Naive B cell (primary cell): Measurements from ENCODE around the gene AKNA. TPM values are rescaled to one million over a fixed set of nuclear protein-coding genes. Genes with fewer than 3 reads are reported as not detected.
"Not testable (repeated sequence)": the region's sequence is repeated elsewhere in the genome, so short reads cannot be mapped to it uniquely, and the experiment has no call there.

Experiments used
- ATAC-seq, 2 donors: fragments of 150-1000 bp; cut with Tn5 transposase; 2 replicates each; pipeline ENCODE4 v1.10.0; 2021; ENCODE audit warnings: low read depth in 2 of 2, mild to moderate bottlenecking in 2 of 2, moderate library complexity in 2 of 2
- DNase-seq: peaks from one replicate; pipeline ENCODE4 v3.0.0; 2022
- H3K27ac Mint-ChIP-seq, 6 donors: one replicate each; pipeline ENCODE4 v1.8.0; 2020 to 2022; ENCODE audit warnings: mild to moderate bottlenecking in 6 of 6, mixed read lengths in 6 of 6, moderate library complexity in 5 of 6, inconsistent platforms in 2 of 6
- H3K27me3 Mint-ChIP-seq, 3 donors: one replicate each; pipeline ENCODE4 v1.8.0; 2021 to 2022; ENCODE audit warnings: mixed read lengths in 3 of 3, mild to moderate bottlenecking in 1 of 3
- H3K36me3 Mint-ChIP-seq, 2 donors: one replicate each; pipeline ENCODE4 v1.8.0; 2020 to 2022; ENCODE audit warnings: mixed read lengths in 2 of 2, inconsistent platforms in 1 of 2, mild to moderate bottlenecking in 1 of 2
- H3K4me1 Mint-ChIP-seq, 3 donors: one replicate each; pipeline ENCODE4 v1.8.0; 2020 to 2022; ENCODE audit warnings: mixed read lengths in 3 of 3, inconsistent platforms in 1 of 3, mild to moderate bottlenecking in 1 of 3, moderate library complexity in 1 of 3
- H3K4me3 Mint-ChIP-seq, 8 donors: one replicate each; pipeline ENCODE4 v1.8.0; 2020 to 2022; ENCODE audit warnings: mild to moderate bottlenecking in 8 of 8, mixed read lengths in 8 of 8, moderate library complexity in 8 of 8, inconsistent platforms in 2 of 8
- H3K9me3 Mint-ChIP-seq, 7 donors: one replicate each; pipeline ENCODE4 v1.8.0; 2020 to 2022; ENCODE audit warnings: mixed read lengths in 7 of 7, mild to moderate bottlenecking in 5 of 7, inconsistent platforms in 2 of 7, moderate library complexity in 1 of 7
- polyA plus RNA-seq, 6 donors: library from polyadenylated mRNA; unstranded; fragments of 300-500 nt; fragmentation: Illumina TruSeq; gene quantifications; one replicate each; pipeline ENCODE4 v1.2.3, GENCODE V29; 2021; ENCODE audit warnings: low read depth in 6 of 6

Gene AKNA
- polyA plus RNA-seq, 6 donors from 2014 or later: 0.78 to 34.1 (median 13.7) TPM

DNA sequence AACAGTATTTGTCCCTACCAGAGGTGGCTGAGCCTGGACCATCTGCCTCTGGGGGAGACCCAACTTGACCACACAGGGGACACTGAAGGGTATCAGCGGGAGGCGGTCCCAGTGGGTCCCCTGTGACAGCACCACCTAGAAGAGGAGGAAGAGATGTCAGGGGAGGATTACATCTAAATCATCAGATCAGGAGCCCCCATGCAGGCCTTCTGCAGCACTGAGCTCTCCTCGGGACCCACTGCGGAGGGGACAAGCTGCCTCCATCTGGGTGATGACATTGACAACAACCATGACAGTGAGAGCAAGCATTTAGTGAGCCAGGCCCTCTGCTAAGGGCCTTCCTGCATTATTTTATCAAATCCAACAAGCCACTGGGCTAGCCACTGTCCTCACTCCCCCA, 45.8 kb downstream of the AKNA start:
- peak overlapping the region; percentile 22 to 85 (median 73) for H3K27ac Mint-ChIP-seq
- peaks cover 24 to 41% of the 10 kb centered on the region in 2 donors for H3K36me3 Mint-ChIP-seq
- H3K9me3 Mint-ChIP-seq: no peaks in the 10 kb centered on the region
- no peak for DNase-seq
- ATAC-seq: no peak
- H3K4me1 Mint-ChIP-seq: peaks cover 21 to 33% (median 32%) of the 10 kb centered on the region in 3 donors
- no peaks in the 10 kb centered on the region for H3K27me3 Mint-ChIP-seq
- no peak overlapping the region for H3K4me3 Mint-ChIP-seq

DNA sequence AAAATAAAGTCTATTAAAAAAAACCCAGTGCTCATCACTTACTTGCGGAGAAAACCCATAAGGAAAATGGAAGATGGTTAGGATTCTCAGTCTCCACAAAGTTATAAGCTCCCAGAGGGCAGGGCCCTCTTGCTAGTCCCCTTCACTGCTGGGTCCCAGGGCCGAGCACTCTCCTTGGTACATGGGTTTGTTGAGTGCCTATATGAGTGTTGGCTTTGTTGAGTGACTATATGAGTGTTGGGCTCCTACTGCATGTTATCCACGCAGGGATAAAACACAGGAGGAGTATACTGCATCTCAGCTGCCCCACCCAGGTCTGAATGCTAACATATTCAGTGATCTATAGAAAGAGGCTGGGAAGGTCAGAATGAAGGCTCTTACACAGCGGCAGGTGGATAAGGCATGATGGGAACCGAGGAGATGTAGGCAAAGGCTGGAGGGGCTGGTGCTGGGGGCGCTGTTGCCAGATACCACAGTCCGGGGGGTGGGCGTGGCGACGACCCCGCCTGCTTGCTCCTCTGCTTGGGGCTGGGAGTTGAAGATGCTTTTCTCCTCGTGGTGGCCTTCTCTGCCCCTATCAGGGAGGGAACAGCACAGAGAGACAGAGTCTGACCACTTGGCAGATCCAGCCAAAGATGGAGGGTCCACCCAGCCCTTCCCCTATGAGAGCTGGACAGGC, 46.5 kb downstream of the AKNA start:
- Mint-ChIP-seq H3K9me3 (no peaks in the 10 kb centered on the region), H3K27ac (peak overlapping the region in 5 of 6 donors; percentile 69 to 85 (median 73)), H3K27me3 (no peaks in the 10 kb centered on the region), H3K4me1 (peaks cover 21 to 33% (median 32%) of the 10 kb centered on the region in 3 donors), H3K36me3 (peaks cover 24 to 41% of the 10 kb centered on the region in 2 donors), H3K4me3 (peak overlapping the region in 1 of 8 donors; percentile 6)
- ATAC-seq: no peak
- no peak for DNase-seq

GRCh38 chr9:114339130-114339908, 48.5 kb downstream of the AKNA start:
- Mint-ChIP-seq H3K36me3 (peaks cover 23 to 41% of the 10 kb centered on the region in 2 donors), H3K27ac (peak overlapping the region in 5 of 6 donors; percentile 18 to 85 (median 68)), H3K9me3 (no peaks in the 10 kb centered on the region), H3K27me3 (no peaks in the 10 kb centered on the region), H3K4me1 (peaks cover 21 to 49% (median 27%) of the 10 kb centered on the region in 3 donors), H3K4me3 (no peak overlapping the region)
- ATAC-seq: peak; percentile 75 to 83
- peak; percentile 53 for DNase-seq

GRCh38 chr9:114338187-114338586, 49.6 kb downstream of the AKNA start:
- peaks cover 18 to 29% of the 10 kb centered on the region in 2 donors for H3K36me3 Mint-ChIP-seq
- DNase-seq: no peak
- no peak for ATAC-seq
- no peak overlapping the region for H3K27ac Mint-ChIP-seq
- H3K9me3 Mint-ChIP-seq: no peaks in the 10 kb centered on the region
- peak overlapping the region in 1 of 8 donors; percentile 1 for H3K4me3 Mint-ChIP-seq
- peaks cover 21 to 41% (median 21%) of the 10 kb centered on the region in 3 donors for H3K4me1 Mint-ChIP-seq
- H3K27me3 Mint-ChIP-seq: no peaks in the 10 kb centered on the region

- Mint-ChIP-seq H3K36me3 (peaks cover 13 to 24% of the 10 kb centered on the region in 2 donors), H3K27ac (peak overlapping the region in 4 of 6 donors; percentile 19 to 78 (median 32)), H3K4me3 (no peak overlapping the region), H3K4me1 (peaks cover 17 to 36% (median 20%) of the 10 kb centered on the region in 3 donors), H3K9me3 (no peaks in the 10 kb centered on the region), H3K27me3 (no peaks in the 10 kb centered on the region)
- no peak for ATAC-seq
- DNase-seq: no peak
Observed at GRCh38 chr9:114336699-114337395, 50.9 kb downstream of the AKNA start.

DNA sequence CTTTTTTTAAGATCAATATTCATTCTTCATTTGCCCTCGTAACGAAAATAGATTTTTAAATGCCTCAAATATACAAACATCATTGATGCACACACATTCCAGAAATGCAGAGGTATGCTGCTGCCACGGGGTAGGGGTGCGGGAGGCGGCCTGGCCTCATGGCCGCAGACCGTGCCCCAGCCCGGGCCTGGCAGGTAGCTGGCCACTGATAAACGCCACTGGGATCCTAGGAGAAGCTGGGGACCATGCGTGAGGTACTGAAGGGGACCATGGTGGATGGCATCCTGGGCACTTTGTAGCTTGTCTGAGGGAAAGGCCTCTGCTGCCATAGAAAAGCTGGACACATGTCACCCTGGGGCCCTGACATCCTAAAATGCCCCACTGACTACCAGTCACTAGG, 51.6 kb downstream of the AKNA start:
- H3K27me3 Mint-ChIP-seq: no peaks in the 10 kb centered on the region

DNA sequence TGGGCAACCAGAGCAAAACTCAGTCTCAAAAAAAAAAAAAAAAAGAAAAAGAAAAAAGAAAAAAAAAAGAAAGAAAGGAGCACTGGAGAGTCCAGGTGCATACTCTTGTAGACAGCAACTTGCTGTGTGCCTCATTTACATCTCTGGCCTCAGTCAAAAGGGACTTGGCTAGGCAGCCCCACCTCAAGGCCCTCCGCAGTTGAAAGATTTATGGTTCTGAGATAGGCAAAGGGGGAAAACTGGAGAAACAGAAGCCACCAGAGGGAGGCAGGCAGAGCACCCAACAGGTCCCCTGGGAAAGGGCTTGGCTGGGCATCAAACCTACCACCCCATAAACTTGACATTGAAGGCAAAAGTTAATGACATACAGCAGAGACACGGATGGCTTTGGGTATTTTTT, 52.0 kb downstream of the AKNA start:
- H3K9me3 Mint-ChIP-seq: no peaks in the 10 kb centered on the region
- H3K27ac Mint-ChIP-seq: peak overlapping the region in 3 of 6 donors; percentile 21 to 75 (median 50)
- H3K27me3 Mint-ChIP-seq: no peaks in the 10 kb centered on the region
- peaks cover 12 to 28% (median 21%) of the 10 kb centered on the region in 3 donors for H3K4me1 Mint-ChIP-seq
- ATAC-seq (no peak), DNase-seq (no peak)
- peaks cover 5 to 15% of the 10 kb centered on the region in 2 donors for H3K36me3 Mint-ChIP-seq
- no peak overlapping the region for H3K4me3 Mint-ChIP-seq

More for the DNA sequence above, 51.6 kb downstream of the AKNA start:
- Mint-ChIP-seq H3K9me3 (no peaks in the 10 kb centered on the region), H3K27ac (peak overlapping the region in 4 of 6 donors; percentile 21 to 75 (median 32)), H3K36me3 (peaks cover 6 to 17% of the 10 kb centered on the region in 2 donors), H3K4me1 (peaks cover 13 to 29% (median 18%) of the 10 kb centered on the region in 3 donors), H3K4me3 (peak overlapping the region in 1 of 8 donors; percentile 22)
- ATAC-seq: no peak
- DNase-seq: no peak

DNA sequence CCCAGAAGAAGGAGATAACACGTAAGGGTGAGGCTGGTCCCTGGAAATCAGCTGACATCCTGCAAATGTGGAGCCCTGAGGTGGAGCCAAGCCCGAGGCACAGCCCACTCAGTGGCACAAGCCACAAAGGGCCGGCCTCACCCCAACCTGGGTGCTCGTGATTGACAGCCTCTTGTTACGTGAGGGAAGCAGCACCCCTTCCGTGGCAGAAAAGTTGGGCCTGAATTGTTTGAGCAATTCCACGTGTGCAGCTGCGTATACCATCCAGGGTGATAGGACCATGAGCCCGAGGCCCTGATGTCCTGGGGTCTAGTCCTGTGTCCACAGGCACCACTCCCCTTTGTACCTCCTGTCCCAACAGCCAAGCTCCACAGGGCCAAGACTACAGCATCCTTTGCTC, 53.3 kb downstream of the AKNA start:
- ATAC-seq: no peak

GRCh38 chr9:114333718-114334117, 54.1 kb downstream of the AKNA start:
- H3K27me3 Mint-ChIP-seq, DNase-seq, H3K27ac Mint-ChIP-seq, H3K36me3 Mint-ChIP-seq, H3K4me3 Mint-ChIP-seq, ATAC-seq, H3K9me3 Mint-ChIP-seq: not testable (repeated sequence)
- peaks cover 6 to 16% (median 9%) of the 10 kb centered on the region in 3 donors for H3K4me1 Mint-ChIP-seq

More for the DNA sequence above, 53.3 kb downstream of the AKNA start:
- H3K4me1 Mint-ChIP-seq: peaks cover 6 to 24% (median 14%) of the 10 kb centered on the region in 3 donors
- H3K4me3 Mint-ChIP-seq: peak overlapping the region in 1 of 8 donors; percentile 47
- H3K36me3 Mint-ChIP-seq: peaks cover 5 to 8% of the 10 kb centered on the region in 2 donors
- no peaks in the 10 kb centered on the region for H3K27me3 Mint-ChIP-seq
- H3K27ac Mint-ChIP-seq: peak overlapping the region in 3 of 6 donors; percentile 15 to 57 (median 18)
- H3K9me3 Mint-ChIP-seq: no peaks in the 10 kb centered on the region
- no peak for DNase-seq

DNA sequence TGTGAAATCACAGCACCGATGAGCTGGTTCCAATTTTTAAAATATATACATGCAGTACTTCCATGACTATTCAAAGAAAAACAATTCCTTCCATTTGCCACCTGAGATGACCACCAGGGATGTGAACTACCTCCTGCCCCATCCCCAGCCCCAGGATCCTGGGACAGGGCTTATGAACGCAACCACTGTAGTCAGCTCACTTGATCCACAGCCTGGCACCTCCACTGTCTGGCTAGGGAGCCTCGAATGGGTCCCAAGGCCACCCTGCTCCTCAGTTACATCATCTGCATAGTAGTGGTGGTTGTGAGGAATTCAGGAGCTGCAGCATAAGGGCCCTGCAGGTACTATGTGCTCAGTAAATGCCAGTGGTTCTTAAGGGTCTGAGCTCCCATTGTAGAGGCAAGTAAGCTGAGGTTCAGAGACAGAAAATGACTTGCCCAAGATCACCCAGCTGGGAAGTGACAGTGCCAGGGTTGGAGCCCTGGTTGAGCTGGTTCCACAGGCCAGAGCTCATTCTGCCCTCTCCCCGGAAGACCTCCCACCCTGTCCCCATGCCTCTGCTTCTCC, 55.2 kb downstream of the AKNA start:
- Mint-ChIP-seq H3K27ac (peak overlapping the region in 5 of 6 donors; percentile 21 to 93 (median 42)), H3K4me1 (peaks cover 0 to 16% (median 9%) of the 10 kb centered on the region in 3 donors), H3K4me3 (peak overlapping the region in 1 of 8 donors; percentile 5)
- not testable (repeated sequence) for ATAC-seq, DNase-seq, H3K9me3 Mint-ChIP-seq, H3K27me3 Mint-ChIP-seq, H3K36me3 Mint-ChIP-seq

- H3K36me3 Mint-ChIP-seq: not testable (repeated sequence)
Observed at GRCh38 chr9:114331229-114332195, 56.3 kb downstream of the AKNA start.

GRCh38 chr9:114330636-114331035, 57.1 kb downstream of the AKNA start:
- ATAC-seq: no peak
- H3K27me3 Mint-ChIP-seq: no peaks in the 10 kb centered on the region
- H3K9me3 Mint-ChIP-seq: no peaks in the 10 kb centered on the region
- no peak for DNase-seq
- H3K4me3 Mint-ChIP-seq: peak overlapping the region in 1 of 8 donors; percentile 1
- H3K36me3 Mint-ChIP-seq: peaks cover 5 to 8% of the 10 kb centered on the region in 2 donors
- peaks cover 0 to 10% (median 9%) of the 10 kb centered on the region in 3 donors for H3K4me1 Mint-ChIP-seq
- H3K27ac Mint-ChIP-seq: peak overlapping the region in 3 of 6 donors; percentile 39 to 62 (median 53)

More at GRCh38 chr9:114331229-114332195, 56.3 kb downstream of the AKNA start:
- not testable (repeated sequence) for ATAC-seq, DNase-seq, H3K9me3 Mint-ChIP-seq, H3K4me3 Mint-ChIP-seq, H3K27me3 Mint-ChIP-seq
- Mint-ChIP-seq H3K4me1 (peaks cover 0 to 16% (median 9%) of the 10 kb centered on the region in 3 donors), H3K27ac (peak overlapping the region in 3 of 6 donors; percentile 39 to 81 (median 44))
